GM18951 (cell line): ENCODE measurements around the gene WDR45B.
"Not testable (repeated sequence)": the region's sequence is repeated elsewhere in the genome, so short reads cannot be mapped to it uniquely, and the experiment has no call there.

Source experiments
- POLR2A ChIP-seq: IDR thresholded peaks from 4 replicates; pipeline ENCODE4 v1.6.1; 2011; ENCODE audit warnings: mild to moderate bottlenecking; ENCODE audit not compliant: insufficient read length, insufficient read depth; ENCODE audit errors: extremely low read depth
- in situ Hi-C: fragments of 300-500 bp; cut with MboI; formaldehyde crosslinking; loops from one replicate; pipeline ENCODE4 v1.12.0; 2022; ENCODE audit warnings: low sequenced_read_pairs, mixed read lengths, inconsistent platforms; ENCODE audit not compliant: unreplicated experiment

Gene WDR45B

GRCh38 chr17:82592767-82593589, 55.3 kb downstream of the WDR45B start:
- no peak for TF ChIP-seq POLR2A
- in situ Hi-C loops: no loop called here

- in situ Hi-C loops: no loop called here
- no peak for TF ChIP-seq POLR2A
Observed at GRCh38 chr17:82592289-82592766, 55.9 kb downstream of the WDR45B start.

GRCh38 chr17:82590881-82591539, 57.2 kb downstream of the WDR45B start:
- no peak for TF ChIP-seq POLR2A
- in situ Hi-C loops: no loop called here

GRCh38 chr17:82590216-82590615, 58.0 kb downstream of the WDR45B start:
- TF ChIP-seq POLR2A: no peak
- in situ Hi-C loops: no loop called here

- TF ChIP-seq POLR2A: no peak
- in situ Hi-C loops: no loop called here
Observed at GRCh38 chr17:82589851-82590180, 58.4 kb downstream of the WDR45B start.

GRCh38 chr17:82588266-82589175, 59.7 kb downstream of the WDR45B start:
- TF ChIP-seq POLR2A: no peak
- in situ Hi-C loops: no loop called here

- in situ Hi-C loops: no loop called here
- no peak for TF ChIP-seq POLR2A
Observed at GRCh38 chr17:82587234-82588086, 60.8 kb downstream of the WDR45B start.

GRCh38 chr17:82586576-82587233, 61.5 kb downstream of the WDR45B start:
- in situ Hi-C loops: no loop called here
- TF ChIP-seq POLR2A: no peak

GRCh38 chr17:82585935-82586575, 62.2 kb downstream of the WDR45B start:
- in situ Hi-C loops: not testable (repeated sequence)

GRCh38 chr17:82583720-82584234, 64.5 kb downstream of the WDR45B start:
- in situ Hi-C loops: no loop called here
- no peak for TF ChIP-seq POLR2A

- in situ Hi-C loops: no loop called here
- no peak for TF ChIP-seq POLR2A
Observed at GRCh38 chr17:82582709-82583108, 65.5 kb downstream of the WDR45B start.

GRCh38 chr17:82582213-82582612, 66.0 kb downstream of the WDR45B start:
- in situ Hi-C loops: no loop called here
- no peak for TF ChIP-seq POLR2A

- in situ Hi-C loops: not testable (repeated sequence)
Observed at GRCh38 chr17:82579969-82580368, 68.3 kb downstream of the WDR45B start.
